HG02610 (cell line): ENCODE results near the gene NAA80.
"Not testable (repeated sequence)": the region's sequence is repeated elsewhere in the genome, so short reads cannot be mapped to it uniquely, and the experiment has no call there.

ENCODE experiments used
- ATAC-seq: cut with Tn5 transposase; IDR thresholded peaks from one replicate; pipeline ENCODE4 v1.9.1; 2021; ENCODE audit warnings: mild to moderate bottlenecking, moderate library complexity; ENCODE audit not compliant: unreplicated experiment

Gene NAA80

DNA sequence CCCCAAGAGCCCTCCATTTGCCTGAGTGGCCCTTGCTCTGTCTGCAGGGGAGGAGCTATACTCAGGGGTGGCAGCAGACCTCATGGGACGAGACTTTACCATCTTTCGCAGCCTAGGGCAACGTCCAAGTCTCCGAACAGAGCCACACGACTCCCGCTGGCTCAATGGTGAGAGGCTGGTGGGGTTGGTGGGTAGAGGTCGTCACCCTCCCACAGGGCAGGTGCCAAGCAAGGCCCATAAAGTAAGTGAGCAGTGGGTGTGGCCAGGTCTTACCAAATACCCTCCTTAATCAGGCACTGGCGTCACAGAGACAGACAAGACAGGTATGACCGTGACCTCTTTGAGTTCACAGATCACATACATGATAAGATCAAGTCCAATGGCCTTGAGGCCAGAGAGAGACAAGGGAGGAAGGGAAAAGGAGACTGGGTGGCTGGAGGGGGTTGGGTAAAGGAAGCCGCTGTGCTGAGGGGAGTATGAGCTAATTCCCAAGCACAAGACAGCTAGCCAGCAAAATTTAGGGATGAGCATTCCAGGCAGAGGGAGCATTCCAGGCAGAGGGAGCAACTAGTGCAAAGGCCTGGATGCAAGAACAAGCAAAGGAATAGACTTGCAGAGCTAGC is 27.8 kb downstream of the NAA80 start:
- ATAC-seq = no peak

DNA sequence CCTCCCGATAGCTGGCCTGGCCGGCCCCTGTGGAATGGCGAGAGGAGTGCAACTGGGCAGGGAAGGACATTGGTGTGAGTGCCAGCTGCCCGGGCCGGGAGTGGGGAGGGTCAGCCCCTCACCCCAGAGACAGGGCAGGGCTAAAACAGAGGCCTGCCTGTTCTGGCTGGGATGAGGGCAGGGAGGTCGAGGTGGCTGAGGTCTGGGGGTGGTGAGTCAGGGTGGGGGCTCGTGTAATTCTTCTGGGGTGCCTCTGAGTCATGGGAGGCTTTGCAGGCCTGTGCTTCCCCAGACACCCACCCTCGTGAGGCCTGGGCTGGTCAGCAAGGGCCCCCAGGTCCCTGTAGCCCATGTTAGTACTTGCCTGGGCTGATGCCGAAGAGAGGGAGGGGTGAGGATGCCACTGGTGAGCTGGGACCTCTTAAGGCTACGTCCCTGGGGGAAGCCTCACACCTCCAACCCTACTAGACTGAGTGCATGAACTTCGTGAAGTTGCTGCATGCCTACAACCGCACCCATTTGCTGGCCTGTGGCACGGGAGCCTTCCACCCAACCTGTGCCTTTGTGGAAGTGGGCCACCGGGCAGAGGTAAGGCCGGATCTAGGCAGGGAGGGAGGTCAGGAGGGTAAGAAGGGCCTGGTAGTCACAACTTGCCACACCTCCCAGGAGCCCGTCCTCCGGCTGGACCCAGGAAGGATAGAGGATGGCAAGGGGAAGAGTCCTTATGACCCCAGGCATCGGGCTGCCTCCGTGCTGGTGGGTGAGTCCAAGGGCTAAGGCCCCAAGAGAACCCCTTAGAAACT is 28.6 kb downstream of the NAA80 start:
- ATAC-seq = no peak

DNA sequence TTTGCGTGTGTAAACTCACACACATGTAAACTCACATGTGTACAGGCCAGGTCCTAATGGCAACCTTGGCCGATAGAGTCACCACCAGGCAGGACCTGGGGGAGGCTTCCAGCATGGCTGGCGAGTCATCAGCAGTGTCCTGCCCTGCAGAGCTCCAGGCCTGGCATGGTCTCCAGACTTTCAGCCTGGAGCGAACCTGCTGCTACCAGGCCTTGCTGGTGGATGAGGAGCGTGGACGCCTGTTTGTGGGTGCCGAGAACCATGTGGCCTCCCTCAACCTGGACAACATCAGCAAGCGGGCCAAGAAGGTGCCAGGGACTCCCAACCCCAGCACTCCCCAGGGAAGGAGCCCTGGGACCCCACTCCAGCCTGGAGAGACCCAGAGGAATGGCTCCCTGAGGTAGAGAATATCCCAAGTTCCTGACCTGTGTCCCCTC is 29.2 kb downstream of the NAA80 start:
- no peak for ATAC-seq

DNA sequence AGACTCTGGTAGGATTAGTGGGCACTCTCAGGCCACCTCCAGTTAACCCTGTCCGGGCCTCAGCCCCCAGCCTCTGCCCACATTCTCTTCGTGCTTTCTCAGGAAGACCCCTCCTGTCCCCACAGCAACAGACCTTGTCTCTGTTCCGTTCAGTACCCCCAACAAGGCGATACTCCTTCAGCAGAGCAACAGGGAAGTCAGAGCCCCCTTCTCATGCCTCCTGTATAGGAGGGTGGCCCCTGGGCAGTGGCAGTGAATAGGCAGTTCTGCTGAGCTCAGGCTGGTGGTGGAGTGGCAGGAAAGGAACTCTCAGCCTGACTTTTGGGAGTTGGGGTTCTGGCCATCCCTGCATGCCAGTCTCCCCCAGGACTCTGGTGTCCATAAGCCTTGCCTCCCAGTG is 29.7 kb downstream of the NAA80 start:
- no peak for ATAC-seq

DNA sequence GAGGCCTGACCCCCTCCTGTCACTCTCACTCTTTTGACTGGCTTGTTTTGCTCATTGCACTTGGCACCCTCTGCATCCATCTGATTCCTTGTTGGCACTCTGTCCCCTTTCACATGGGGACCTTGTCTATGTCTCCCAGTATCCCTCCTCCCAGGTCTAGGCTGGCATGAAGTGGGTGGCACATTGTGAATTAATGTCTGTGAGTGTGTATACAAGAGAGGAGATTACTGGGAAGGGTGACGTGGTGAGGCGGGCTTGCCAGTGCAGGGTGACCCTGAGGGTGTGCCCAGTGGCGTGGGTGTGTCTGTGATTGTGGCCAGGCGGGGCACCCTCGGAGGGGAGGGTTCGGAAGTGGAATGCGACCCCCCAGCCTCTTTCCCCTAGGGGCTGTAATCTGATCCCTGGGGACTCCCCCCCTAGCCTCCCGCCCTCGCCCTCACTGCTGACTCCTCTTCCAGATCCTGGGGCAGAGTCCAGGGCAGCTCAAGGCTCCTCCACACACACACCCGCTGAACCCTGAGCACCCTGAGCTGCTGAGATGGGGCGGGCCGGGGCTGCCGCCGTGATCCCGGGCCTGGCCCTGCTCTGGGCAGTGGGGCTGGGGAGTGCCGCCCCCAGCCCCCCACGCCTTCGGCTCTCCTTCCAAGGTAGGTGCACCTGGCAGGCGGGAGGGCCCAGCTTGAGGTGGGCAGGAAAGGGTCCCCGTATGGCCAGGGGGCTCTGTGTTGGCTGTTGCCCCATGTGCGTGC is 30.3 kb downstream of the NAA80 start, which contains the start of gene SEMA3B:
SEMA3B (plus strand) TSS at position 445 of the 749 bp plus-strand sequence; CDS start at position 539, 94 bp downstream.
- ATAC-seq = no peak

DNA sequence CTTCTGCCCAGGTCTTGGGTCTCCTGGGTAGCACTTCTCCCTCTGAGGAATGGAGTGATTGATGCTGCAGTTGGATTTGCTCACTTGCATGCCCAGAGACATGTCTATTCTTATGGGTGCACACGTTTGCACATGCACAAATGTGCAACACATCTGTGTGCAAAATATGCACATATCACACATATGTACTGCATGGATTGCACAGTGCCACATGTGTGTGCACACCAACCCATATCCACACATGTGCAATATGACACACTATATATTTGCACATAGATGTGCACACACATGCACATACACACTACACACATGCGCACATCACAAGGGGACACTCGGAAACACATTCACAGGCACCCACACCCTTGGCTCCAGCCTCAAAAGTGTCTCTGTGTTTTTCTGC is 30.9 kb downstream of the NAA80 start:
- no peak for ATAC-seq

DNA sequence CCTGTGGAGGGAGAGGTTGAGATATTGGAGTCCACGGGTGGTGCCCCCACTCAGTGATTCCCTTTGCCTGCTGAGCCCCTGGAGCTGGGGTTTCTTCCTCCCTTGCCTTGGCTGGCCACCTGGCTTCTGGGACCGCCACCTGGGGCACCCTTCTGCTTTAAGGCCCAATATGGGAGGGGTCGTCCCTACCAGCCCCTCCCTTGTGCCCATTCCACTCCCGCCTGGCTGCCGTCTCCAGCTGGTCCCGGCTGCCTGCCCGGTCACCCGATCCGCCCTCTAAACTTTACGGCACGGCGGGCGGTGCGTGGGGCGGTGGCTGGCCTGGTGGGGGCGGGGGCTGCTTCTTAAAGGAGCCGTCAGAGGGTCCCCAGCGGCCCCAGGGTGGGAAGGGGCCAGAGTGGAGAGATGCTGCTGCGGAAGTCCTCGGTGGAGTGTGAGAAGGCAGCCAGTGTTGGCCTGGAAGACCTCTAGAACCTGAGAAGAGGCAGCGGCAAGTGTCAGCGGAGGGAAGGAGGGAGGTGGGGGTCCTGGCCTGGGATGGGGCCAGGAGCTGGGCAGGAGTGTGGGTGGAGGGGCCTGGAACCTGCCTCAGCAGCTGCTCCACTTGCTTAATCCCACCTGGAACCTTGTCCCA is 31.8 kb downstream of the NAA80 start:
- ATAC-seq = no peak

DNA sequence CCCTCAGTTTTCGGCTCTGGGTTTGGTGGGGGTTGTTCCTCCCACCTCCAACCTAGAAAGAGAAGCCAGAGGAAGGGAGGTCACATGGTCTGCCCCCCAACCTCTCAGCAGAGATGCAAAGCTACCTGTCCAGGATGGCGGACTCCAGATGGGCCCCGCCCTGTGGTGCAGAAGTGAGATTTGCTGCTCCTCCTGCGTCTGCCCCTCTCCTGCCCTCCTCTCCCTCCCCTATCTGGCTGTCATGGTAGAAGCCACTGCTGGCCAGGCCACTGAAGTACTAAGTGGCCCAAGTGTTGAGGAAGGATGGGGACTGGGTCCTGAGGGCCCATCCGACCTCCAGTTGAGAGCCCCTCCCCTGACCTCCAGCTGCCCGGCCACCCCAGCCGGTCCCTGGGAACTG is 32.4 kb downstream of the NAA80 start:
- no peak for ATAC-seq

DNA sequence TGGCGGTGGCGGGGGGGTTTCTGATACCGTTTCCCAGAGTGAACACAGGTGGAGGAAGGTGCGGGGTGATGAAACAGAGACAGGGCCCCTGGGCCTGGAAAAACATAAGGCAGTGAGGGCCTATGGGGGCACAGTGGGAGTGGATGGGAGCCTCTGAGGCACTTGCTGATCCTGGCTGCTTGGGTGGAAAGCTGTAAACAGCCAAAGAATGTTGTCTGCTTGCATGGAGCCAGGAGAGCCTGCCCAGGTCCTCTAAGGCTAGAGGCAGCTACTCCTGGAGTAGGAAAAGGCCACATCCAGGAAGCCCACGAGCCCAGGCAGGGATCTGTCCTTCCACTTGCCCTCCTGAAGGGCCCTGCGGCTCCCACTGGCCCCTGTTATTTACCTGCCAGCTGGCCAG is 33.2 kb downstream of the NAA80 start:
- no peak for ATAC-seq

DNA sequence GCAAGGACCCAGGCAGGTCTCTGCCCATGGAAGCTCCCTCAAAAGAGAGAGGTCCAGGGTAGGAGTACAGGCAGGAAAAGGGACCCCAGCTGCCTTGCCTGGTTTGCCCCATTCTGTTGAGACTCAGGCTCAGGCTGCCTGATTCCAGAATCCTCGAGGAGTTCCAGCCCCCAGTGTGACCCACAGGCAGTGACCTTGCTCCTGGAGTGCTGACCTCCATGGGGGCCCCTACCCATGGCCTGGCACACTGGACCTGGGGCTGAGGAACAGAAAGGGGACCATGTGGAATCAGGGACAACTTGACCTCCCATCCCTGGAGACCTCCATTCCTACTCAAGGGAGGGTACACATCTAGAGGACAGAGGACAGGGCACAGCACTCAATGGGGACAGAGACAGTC is 33.6 kb downstream of the NAA80 start:
- ATAC-seq = no peak

DNA sequence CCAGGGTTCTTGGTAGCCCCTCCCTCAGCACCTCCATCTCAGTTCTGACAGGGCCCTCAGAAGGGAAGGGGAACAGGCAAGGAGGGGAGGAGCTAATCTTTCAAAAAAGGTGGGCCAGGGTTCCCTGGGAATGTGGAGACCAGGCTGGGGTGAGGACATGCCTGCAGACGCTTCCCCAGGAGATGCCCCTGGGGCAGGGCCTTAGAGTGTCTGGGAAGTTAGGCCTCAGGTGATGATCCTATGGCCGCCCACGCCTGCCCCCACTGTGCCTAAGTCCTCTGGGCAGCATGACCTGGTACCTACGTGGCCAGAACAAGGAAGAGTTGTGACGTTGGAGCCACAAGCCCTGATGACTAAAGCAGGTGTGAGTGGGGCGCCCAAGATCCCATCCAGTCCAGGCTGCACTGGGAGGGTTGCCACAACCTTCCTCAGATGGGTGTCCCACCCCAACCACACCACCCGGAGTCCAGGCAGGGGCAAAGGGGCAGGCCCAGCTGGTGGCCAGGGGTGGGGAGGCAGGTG is 34.2 kb downstream of the NAA80 start:
- ATAC-seq = no peak

DNA sequence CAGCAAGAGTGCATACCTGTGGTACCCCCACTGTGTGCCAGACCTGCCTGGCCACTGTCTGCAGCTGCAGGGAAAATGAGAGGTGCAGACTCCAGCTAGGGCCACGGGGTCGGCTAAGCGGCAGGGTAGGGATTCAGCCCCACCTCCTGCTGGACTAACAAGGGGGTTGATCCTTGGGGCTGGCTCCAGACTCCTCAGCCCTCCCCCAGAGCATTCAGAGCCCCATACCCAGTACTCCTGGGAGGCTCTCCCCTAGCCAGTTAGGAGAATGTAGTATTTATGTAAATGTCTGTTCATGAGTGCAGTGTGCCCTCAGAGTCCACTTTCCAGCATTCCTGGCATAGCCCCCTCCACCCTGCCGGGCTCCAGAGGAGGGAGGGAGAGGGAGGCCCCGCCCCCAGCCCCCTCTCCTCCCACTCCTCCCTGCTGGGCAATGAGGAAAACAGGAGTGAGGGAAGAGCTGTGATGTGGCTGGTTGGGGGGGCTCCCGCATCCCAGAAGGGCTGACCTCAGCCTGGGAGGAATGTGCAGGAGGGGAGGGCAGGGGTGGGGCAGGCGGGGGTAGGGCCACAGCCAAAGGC is 34.7 kb downstream of the NAA80 start:
- no peak for ATAC-seq

DNA sequence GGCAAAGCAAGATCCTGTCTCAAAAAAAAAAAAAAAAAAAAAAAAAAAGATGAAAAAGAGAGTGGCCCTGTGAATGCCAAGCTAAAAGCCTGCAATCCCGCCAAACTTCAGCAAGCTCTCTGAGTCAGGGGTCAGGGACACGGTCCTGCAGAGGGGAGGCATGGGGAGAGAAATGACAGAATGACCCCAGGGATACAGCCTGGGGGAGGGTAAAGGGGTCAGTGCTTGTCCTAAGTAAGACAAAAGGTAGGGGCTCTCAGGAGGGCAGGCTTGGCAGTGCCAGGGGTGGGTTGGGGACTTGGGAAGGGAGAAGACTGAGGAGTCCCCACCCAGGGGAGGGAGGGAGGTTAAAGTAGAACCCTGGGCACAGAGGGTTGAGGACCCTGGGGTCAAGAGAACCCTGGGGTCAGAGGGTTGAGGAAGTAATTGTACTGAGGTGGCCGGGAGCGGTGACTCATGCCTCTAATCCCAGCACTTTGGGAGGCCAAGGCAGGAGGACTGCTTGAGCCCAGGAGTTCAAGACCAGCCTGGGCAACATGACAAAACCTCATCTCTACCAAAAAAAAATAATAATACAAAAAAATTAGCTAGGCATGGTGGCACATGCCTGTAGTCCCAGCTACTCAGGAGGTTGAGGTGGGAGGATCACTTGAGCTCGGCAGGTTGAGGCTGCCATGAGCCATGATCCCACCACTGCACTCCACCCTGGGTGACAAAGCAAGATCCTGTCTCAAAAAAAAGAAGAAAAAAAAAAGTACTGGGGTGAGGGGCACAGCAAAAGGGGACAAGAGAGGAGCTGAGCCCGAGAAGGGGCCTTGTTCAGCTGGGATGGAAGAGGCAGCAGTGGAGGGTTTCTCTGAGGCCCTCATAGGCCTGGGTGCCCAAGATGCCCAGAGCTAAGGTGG is 35.5 kb downstream of the NAA80 start:
- no peak for ATAC-seq

DNA sequence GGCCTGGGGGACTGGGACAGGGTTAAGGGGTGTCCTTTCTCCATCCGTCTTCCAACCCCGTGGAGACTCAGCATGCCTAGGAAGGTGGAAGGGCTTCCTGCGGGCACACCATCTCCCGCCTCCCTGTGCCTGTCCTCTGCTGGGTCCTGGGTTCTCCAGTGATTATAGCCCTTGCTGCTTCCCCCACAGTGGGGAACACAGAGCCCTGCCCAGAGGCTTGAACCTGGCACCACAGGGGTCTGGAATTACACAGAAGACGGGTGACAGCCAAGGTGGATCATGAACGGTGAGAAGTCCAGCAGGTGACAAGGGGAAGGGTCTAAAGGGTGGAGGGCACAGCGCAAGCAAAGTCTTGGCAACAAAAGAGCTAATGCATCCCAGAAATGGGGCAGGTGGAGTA is 36.4 kb downstream of the NAA80 start:
- ATAC-seq = no peak

DNA sequence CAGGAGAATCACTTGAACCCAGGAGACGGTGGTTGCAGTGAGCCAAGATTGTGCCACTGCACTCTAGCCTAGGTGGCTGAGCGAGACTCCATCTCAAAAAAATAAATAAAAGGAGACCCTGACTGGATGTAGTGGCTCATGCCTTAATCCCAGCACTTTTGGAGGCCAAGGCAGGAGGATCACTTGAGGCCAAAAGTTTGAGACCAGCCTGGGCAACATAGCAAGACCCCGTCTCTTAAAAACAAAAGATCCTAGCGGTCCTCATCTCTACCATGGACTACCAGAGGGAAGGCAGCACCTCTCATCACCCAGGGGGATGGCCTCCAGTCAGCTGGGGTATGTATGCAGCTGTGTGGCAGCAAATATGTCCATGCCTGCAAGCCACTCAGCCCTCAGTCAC is 37.0 kb downstream of the NAA80 start:
- not testable (repeated sequence) for ATAC-seq

DNA sequence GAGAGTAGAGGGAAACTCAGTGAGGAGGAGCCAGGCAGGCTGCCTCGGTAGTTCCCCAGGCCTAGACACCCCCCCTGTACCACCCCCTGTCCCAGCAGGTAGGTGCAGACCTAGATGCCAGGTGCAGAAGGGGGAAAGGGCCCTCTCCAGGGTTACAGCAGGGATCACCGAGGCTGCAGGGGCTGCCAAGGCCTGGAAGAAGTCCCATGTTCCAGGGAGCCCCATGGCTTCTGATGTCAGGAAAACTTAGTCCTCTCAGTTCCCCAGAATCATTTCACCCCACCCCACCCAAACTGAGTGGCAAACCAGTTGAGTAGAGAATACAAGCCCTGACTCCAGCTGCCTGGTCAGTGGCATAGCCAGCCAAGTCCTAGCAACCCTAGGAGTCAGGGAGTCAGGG is 37.7 kb downstream of the NAA80 start:
- ATAC-seq = no peak

DNA sequence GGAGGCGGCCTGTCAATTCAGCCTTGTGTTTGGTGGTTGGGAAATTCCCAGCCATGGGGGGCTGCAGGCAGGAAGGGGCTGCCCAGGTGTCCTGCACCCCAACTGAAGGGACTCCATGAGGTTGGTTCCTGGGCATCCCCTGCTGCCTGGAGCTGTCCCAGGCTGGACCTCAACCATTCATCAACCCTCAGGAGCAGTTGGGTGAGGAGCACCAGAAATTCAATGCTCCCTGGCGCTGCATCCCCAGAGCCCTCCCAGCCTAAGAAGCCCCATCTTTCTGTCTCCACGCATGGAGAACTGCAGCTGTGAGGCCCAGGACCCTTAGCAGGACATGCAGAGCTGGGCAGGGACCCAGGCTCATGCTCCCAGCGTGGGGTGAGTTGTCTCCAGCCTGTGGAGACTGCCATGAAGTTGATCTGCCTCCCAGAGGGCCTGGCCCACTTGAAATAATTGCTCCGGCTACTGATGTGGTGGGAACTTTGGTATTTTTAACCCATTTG is 38.2 kb downstream of the NAA80 start:
- ATAC-seq = no peak

DNA sequence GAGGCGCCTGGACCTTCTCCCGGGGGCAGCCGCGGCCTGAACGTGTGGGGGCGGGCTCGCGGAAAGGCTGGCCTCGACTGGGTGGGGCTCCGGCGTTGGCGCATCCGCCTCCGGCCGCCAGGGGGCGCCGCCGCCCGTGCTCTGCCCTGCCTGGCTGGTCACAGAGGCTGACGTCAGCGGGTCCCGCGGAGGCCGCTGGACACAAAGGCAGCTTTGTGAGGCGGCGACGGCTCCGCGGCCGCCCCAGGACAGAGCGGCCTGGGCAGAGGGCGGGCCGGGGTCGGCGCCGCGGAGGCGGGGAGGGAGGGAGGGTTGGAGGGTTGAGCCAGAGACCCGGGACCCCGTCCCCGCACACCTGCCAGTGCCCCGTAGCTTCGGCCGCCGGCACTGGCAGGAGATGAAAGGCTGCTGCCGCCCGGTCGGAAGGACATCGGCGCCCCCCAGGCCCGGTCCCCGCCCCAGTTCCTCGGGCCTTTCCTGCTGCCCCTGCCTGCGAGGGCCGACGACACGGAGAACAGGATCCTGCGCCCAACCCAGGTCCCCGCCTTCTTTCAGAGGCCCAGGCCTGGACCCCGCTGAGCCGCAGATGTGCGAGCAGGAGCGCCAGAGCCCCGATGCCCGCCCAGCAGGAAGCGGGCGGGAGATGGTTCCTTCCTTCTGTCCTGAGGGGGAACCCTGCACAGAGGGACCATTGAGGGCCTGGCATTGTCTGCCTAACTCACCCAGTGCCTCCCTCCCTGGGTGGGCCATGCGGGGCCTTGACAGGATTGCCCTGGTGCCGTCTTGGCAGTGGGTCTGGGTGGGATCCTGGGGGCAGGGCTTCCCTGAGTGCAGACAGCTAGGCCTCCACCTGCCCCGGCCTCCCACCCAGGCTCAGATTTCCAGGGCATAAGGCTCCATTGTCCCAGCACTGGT is 38.9 kb downstream of the NAA80 start:
- ATAC-seq = peak; percentile 82
